HCT116 (cell line): ENCODE results near the gene CHAD. TPM values are rescaled to one million over a fixed set of nuclear protein-coding genes. Genes with fewer than 3 reads are reported as not detected.

Experiments
- ATAC-seq: fragments of 200-7000 bp; cut with Tn5 transposase; 2 replicates; pipeline ENCODE4 v1.9.1; 2020; ENCODE audit warnings: mild to moderate bottlenecking, moderate library complexity
- BruUV-seq: library from RNA; stranded (reverse); fragments of 400-500 nt; replicated peaks from 2 replicates; lab custom pipeline; 2021; lab: Mats Ljungman, UMichigan
- CTCF ChIA-PET: fragments of 300-600 bp; sonication (Branson Sonifier 250); formaldehyde crosslinking; loops from one replicate; lab custom pipeline; 2021; ENCODE audit warnings: antibody characterized with exemption; lab: Charles Lee
- POLR2A ChIA-PET: fragments of 300-600, 350-600 bp; sonication (Branson Sonifier 250); formaldehyde crosslinking; loops from one replicate; lab custom pipeline; 2021; ENCODE audit warnings: antibody characterized with exemption; lab: Charles Lee
- RAD21 ChIA-PET, 2 experiments: fragments of 300-600 bp; sonication (Branson Sonifier 250); formaldehyde crosslinking; loops; one replicate each; lab custom pipeline; 2023; ENCODE audit warnings: low total read pairs in 2 of 2; ENCODE audit not compliant: uncharacterized antibody in 2 of 2, unreplicated experiment in 2 of 2, low non-redundant PET in 1 of 2; lab: Charles Lee
- DNase-seq: peaks from one replicate; pipeline ENCODE4 v3.0.0-alpha.2; 2010; ENCODE audit warnings: low read depth, low spot score
- H2AFZ ChIP-seq: fragments of 200-600 bp; shearing (Covaris generic), sonication (generic); 2 replicates; pipeline ENCODE4 v1.6.1; 2017; ENCODE audit warnings: low read depth, mixed run types, mixed read lengths, antibody characterized with exemption, low read length; ENCODE audit not compliant: poor library complexity, severe bottlenecking
- H3K27ac ChIP-seq: 2 replicates; pipeline ENCODE4 v1.5.1; 2012; ENCODE audit warnings: low read depth, low read length
- H3K27me3 ChIP-seq: fragments of 200-600 bp; sonication (generic); 2 replicates; pipeline ENCODE4 v1.6.1; 2016; ENCODE audit warnings: mixed run types, low read length, mixed read lengths; ENCODE audit not compliant: insufficient read depth
- H3K36me3 ChIP-seq, 2 experiments: fragments of 200-500 bp in 1 of 2; fragments of 200-600 bp in 1 of 2; sonication (Bioruptor generic) in 1 of 2; sonication (generic) in 1 of 2; 2 replicates each; pipeline versions ENCODE4 v1.5.1 to v1.6.1; 2014 to 2016; ENCODE audit warnings: low read length in 2 of 2, inconsistent platforms in 1 of 2, mixed read lengths in 1 of 2, mixed run types in 1 of 2; ENCODE audit not compliant: insufficient read depth in 2 of 2, control insufficient read depth in 1 of 2
- H3K4me1 ChIP-seq, 2 experiments: fragments of 200-600 bp in 1 of 2; sonication (generic) in 1 of 2; 2 replicates each; pipeline versions ENCODE4 v1.5.1 to v1.6.1; 2012 to 2017; ENCODE audit warnings: low read length in 2 of 2, inconsistent platforms in 1 of 2, mild to moderate bottlenecking in 1 of 2, mixed read lengths in 1 of 2, mixed run types in 1 of 2, moderate library complexity in 1 of 2; ENCODE audit not compliant: insufficient read depth in 2 of 2, control insufficient read depth in 1 of 2
- H3K4me2 ChIP-seq: fragments of 200-600 bp; sonication (generic); 2 replicates; pipeline ENCODE4 v1.6.1; 2017; ENCODE audit warnings: mixed run types, low read length, mixed read lengths
- H3K4me3 ChIP-seq, 2 experiments: fragments of 200-600 bp in 1 of 2; sonication (generic) in 1 of 2; replicated peaks in 1 of 2; 2 replicates each; pipeline ENCODE4 v1.5.1; 2011 to 2016; ENCODE audit warnings: low read length in 2 of 2, control low read depth in 1 of 2, low read depth in 1 of 2, mild to moderate bottlenecking in 1 of 2, mixed read lengths in 1 of 2, mixed run types in 1 of 2
- H3K79me2 ChIP-seq: fragments of 200-600 bp; sonication (generic); 2 replicates; pipeline ENCODE4 v1.6.1; 2017; ENCODE audit warnings: mild to moderate bottlenecking, mixed run types, low read length, moderate library complexity, mixed read lengths; ENCODE audit not compliant: insufficient read depth
- H3K9ac ChIP-seq: fragments of 200-600 bp; sonication (generic); 2 replicates; pipeline ENCODE4 v1.6.1; 2016; ENCODE audit warnings: low read length, mixed read lengths
- H3K9me2 ChIP-seq: fragments of 200-600 bp; sonication (generic), shearing (Covaris generic); 2 replicates; pipeline ENCODE4 v1.6.1; 2017; ENCODE audit warnings: mixed run types, mild to moderate bottlenecking, moderate library complexity; ENCODE audit not compliant: insufficient read depth
- H3K9me3 ChIP-seq, 2 experiments: fragments of 200-500 bp in 1 of 2; fragments of 200-600 bp in 1 of 2; sonication (Bioruptor generic) in 1 of 2; sonication (generic) in 1 of 2; 2 replicates each; pipeline ENCODE4 v1.6.1; 2014 to 2017; ENCODE audit warnings: low read length in 2 of 2, mixed read lengths in 2 of 2, inconsistent platforms in 1 of 2, low read depth in 1 of 2, mild to moderate bottlenecking in 1 of 2, mixed run types in 1 of 2, moderate library complexity in 1 of 2; ENCODE audit not compliant: control insufficient read depth in 1 of 2, insufficient read depth in 1 of 2
- H4K20me1 ChIP-seq: fragments of 200-600 bp; sonication (generic), shearing (Covaris generic); 2 replicates; pipeline ENCODE4 v1.6.1; 2017; ENCODE audit warnings: mixed run types, mild to moderate bottlenecking, moderate library complexity; ENCODE audit not compliant: insufficient read depth
- CBX3 ChIP-seq: IDR thresholded peaks from 2 replicates; pipeline ENCODE4 v1.6.1; 2012; ENCODE audit warnings: low read depth
- CEBPB ChIP-seq: IDR thresholded peaks from 2 replicates; pipeline ENCODE4 v1.6.1; 2012; ENCODE audit warnings: low read depth
- ELF1 ChIP-seq: IDR thresholded peaks from 2 replicates; pipeline ENCODE4 v1.6.1; 2012; ENCODE audit warnings: low read depth, borderline replicate concordance
- FOSL1 ChIP-seq: IDR thresholded peaks from 2 replicates; pipeline ENCODE4 v1.6.1; 2012; ENCODE audit warnings: low read depth
- JUND ChIP-seq: IDR thresholded peaks from 2 replicates; pipeline ENCODE4 v1.6.1; 2012
- POLR2A ChIP-seq: IDR thresholded peaks from 2 replicates; pipeline ENCODE4 v1.7.0; 2011; ENCODE audit warnings: borderline replicate concordance; ENCODE audit not compliant: insufficient read depth, insufficient read length; ENCODE audit errors: extremely low read depth
- RAD21 ChIP-seq: IDR thresholded peaks from 2 replicates; pipeline ENCODE4 v1.6.1; 2012; ENCODE audit warnings: low read depth, mild to moderate bottlenecking
- REST ChIP-seq: IDR thresholded peaks from 2 replicates; pipeline ENCODE4 v1.6.1; 2012; ENCODE audit warnings: low read depth
- SIN3A ChIP-seq: IDR thresholded peaks from 2 replicates; pipeline ENCODE4 v1.6.1; 2012; ENCODE audit warnings: low read depth
- SP1 ChIP-seq: IDR thresholded peaks from 2 replicates; pipeline ENCODE4 v1.6.1; 2012; ENCODE audit warnings: low read depth
- SRF ChIP-seq: IDR thresholded peaks from 2 replicates; pipeline ENCODE4 v1.6.1; 2012; ENCODE audit warnings: low read depth
- TCF7L2 ChIP-seq: IDR thresholded peaks from 2 replicates; pipeline ENCODE4 v1.7.0; 2011; ENCODE audit warnings: borderline replicate concordance, inconsistent platforms; ENCODE audit not compliant: insufficient read depth, insufficient read length; ENCODE audit errors: extremely low read depth
- YY1 ChIP-seq: IDR thresholded peaks from 2 replicates; pipeline ENCODE4 v1.6.1; 2011; ENCODE audit warnings: low read length, low read depth, moderate library complexity, mild to moderate bottlenecking; ENCODE audit not compliant: insufficient replicate concordance; ENCODE audit errors: extremely low read depth
- ZFX ChIP-seq: fragments of 450-650 bp; IDR thresholded peaks from 2 replicates; pipeline ENCODE4 v1.6.1; 2017
- intact Hi-C: fragments of 100-400 bp; cut with micrococcal nuclease; formaldehyde crosslinking; loops from 2 replicates; pipeline ENCODE4 v1.10.0; 2022
- total RNA-seq: library from RNA; stranded (reverse); gene quantifications from one replicate; pipeline ENCODE4 v1.2.1, GENCODE V29; 2021; ENCODE audit not compliant: unreplicated experiment
- TF ChIP-seq, protein P1 (sequence below): IDR thresholded peaks from 2 replicates; pipeline ENCODE4 v1.6.1; 2012
- TF ChIP-seq, protein P2 (sequence below): IDR thresholded peaks from 2 replicates; pipeline ENCODE4 v1.6.1; 2012
- TF ChIP-seq, protein P3 (sequence below), 3 experiments: fragments of 200-600 bp in 1 of 3; sonication (generic) in 1 of 3; IDR thresholded peaks in 2 of 3; conservative IDR thresholded peaks in 1 of 3; 2 replicates each; pipeline ENCODE4 v1.5.1; 2012 to 2017; ENCODE audit warnings: low read depth in 2 of 3, low read length in 2 of 3, antibody characterized with exemption in 1 of 3, borderline replicate concordance in 1 of 3, control low read depth in 1 of 3, mild to moderate bottlenecking in 1 of 3, mixed read lengths in 1 of 3, mixed run types in 1 of 3, moderate library complexity in 1 of 3; ENCODE audit not compliant: insufficient read depth in 1 of 3

The CHAD gene
- total RNA-seq, 1 experiment from 2014 or later: not detected

GRCh38 chr17:50440838-50441829, 27.5 kb downstream of the CHAD start:
- intact Hi-C loops: no loop called here
- no peak for DNase-seq
- CTCF ChIA-PET: no interaction called here
- no peaks in the 10 kb centered on the region for H4K20me1 ChIP-seq
- TF ChIP-seq CEBPB (no peak), SRF (no peak), SIN3A (no peak), ELF1 (no peak), FOSL1 (no peak), ZFX (no peak), SP1 (no peak), JUND (no peak), CBX3 (no peak), TCF7L2 (no peak), RAD21 (no peak), YY1 (no peak), REST (no peak), POLR2A (no peak)
- TF ChIP-seq, protein P1, sequence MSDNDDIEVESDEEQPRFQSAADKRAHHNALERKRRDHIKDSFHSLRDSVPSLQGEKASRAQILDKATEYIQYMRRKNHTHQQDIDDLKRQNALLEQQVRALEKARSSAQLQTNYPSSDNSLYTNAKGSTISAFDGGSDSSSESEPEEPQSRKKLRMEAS: no peak
- TF ChIP-seq, protein P2, sequence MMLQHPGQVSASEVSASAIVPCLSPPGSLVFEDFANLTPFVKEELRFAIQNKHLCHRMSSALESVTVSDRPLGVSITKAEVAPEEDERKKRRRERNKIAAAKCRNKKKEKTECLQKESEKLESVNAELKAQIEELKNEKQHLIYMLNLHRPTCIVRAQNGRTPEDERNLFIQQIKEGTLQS: no peak
- TF ChIP-seq, protein P3, sequence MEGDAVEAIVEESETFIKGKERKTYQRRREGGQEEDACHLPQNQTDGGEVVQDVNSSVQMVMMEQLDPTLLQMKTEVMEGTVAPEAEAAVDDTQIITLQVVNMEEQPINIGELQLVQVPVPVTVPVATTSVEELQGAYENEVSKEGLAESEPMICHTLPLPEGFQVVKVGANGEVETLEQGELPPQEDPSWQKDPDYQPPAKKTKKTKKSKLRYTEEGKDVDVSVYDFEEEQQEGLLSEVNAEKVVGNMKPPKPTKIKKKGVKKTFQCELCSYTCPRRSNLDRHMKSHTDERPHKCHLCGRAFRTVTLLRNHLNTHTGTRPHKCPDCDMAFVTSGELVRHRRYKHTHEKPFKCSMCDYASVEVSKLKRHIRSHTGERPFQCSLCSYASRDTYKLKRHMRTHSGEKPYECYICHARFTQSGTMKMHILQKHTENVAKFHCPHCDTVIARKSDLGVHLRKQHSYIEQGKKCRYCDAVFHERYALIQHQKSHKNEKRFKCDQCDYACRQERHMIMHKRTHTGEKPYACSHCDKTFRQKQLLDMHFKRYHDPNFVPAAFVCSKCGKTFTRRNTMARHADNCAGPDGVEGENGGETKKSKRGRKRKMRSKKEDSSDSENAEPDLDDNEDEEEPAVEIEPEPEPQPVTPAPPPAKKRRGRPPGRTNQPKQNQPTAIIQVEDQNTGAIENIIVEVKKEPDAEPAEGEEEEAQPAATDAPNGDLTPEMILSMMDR (IDR thresholded peaks at IDR 0.05 in 2 of 3, conservative IDR thresholded peaks at IDR 0.05 in 1 of 3; ENCODE audit: borderline replicate concordance in 1 of 3, insufficient read depth in 1 of 3, low read depth in 2 of 3, low read length in 2 of 3): no peak
- TF ChIP-seq, all 23 proteins: peak for 0
- Histone ChIP-seq H3K9ac (no peak overlapping the region), H2AFZ (no peak overlapping the region), H3K79me2 (no peaks in the 10 kb centered on the region), H3K4me2 (no peak overlapping the region), H3K9me2 (no peaks in the 10 kb centered on the region), H3K27ac (no peak overlapping the region), H3K36me3 (no peaks in the 10 kb centered on the region), H3K4me3 (no peak overlapping the region), H3K4me1 (peaks cover 13 to 15% of the 10 kb centered on the region in 2 experiments), H3K27me3 (no peaks in the 10 kb centered on the region), H3K9me3 (no peaks in the 10 kb centered on the region)
- no peak for ATAC-seq
- BruUV-seq: no TSS peak
- ChIA-PET POLR2A (no interaction called here), RAD21 (interaction anchor here in 1 of 2 experiments (0.5 kb wide), 1 partner anchor 241 kb away, joined by 3 read pairs; no protein-coding TSS in a partner anchor)
